ENCODE data around the gene ATP5F1E. TPM values are rescaled to one million over a fixed set of nuclear protein-coding genes. Genes with fewer than 3 reads are reported as not detected.

The ATP5F1E gene
- total RNA-seq, 1 donor from 2014 or later = 66.7 TPM

GRCh38 chr20:59023616-59024015, 8.5 kb downstream of the ATP5F1E start:
- H3K4me1 Mint-ChIP-seq (ENCODE audit: unreplicated experiment) = peaks cover 33% of the 10 kb centered on the region
- no peak for TF ChIP-seq CTCF (IDR thresholded peaks at IDR 0.05)
- peaks cover 34% of the 10 kb centered on the region for H3K36me3 Mint-ChIP-seq (ENCODE audit: unreplicated experiment)
- no peak overlapping the region for H3K27ac Mint-ChIP-seq (ENCODE audit: unreplicated experiment)
- no peak overlapping the region for H3K4me3 Mint-ChIP-seq (ENCODE audit: unreplicated experiment)
- peak; percentile 70 for DNase-seq (ENCODE audit: extremely low spot score, unreplicated experiment)
- H3K27me3 Mint-ChIP-seq (ENCODE audit: unreplicated experiment) = no peaks in the 10 kb centered on the region
- no peaks in the 10 kb centered on the region for H3K9me3 Mint-ChIP-seq (ENCODE audit: unreplicated experiment)

- Mint-ChIP-seq H3K4me1 (ENCODE audit: unreplicated experiment) (peaks cover 24% of the 10 kb centered on the region), H3K36me3 (ENCODE audit: unreplicated experiment) (peaks cover 30% of the 10 kb centered on the region), H3K27me3 (ENCODE audit: unreplicated experiment) (no peaks in the 10 kb centered on the region), H3K27ac (ENCODE audit: unreplicated experiment) (no peak overlapping the region), H3K9me3 (ENCODE audit: unreplicated experiment) (no peaks in the 10 kb centered on the region), H3K4me3 (ENCODE audit: unreplicated experiment) (no peak overlapping the region)
- peak; percentile 66 for DNase-seq (ENCODE audit: extremely low spot score, unreplicated experiment)
- no peak for TF ChIP-seq CTCF (IDR thresholded peaks at IDR 0.05)
Observed at GRCh38 chr20:59022754-59023153, 9.4 kb downstream of the ATP5F1E start.

- no peak overlapping the region for H3K4me3 Mint-ChIP-seq (ENCODE audit: unreplicated experiment)
- peak; percentile 36 for DNase-seq (ENCODE audit: extremely low spot score, unreplicated experiment)
- H3K36me3 Mint-ChIP-seq (ENCODE audit: unreplicated experiment) = peaks cover 19% of the 10 kb centered on the region
- no peak for TF ChIP-seq CTCF (IDR thresholded peaks at IDR 0.05)
- H3K27ac Mint-ChIP-seq (ENCODE audit: unreplicated experiment) = peak overlapping the region; percentile 71
- H3K4me1 Mint-ChIP-seq (ENCODE audit: unreplicated experiment) = peaks cover 20% of the 10 kb centered on the region
- H3K9me3 Mint-ChIP-seq (ENCODE audit: unreplicated experiment) = no peaks in the 10 kb centered on the region
- no peaks in the 10 kb centered on the region for H3K27me3 Mint-ChIP-seq (ENCODE audit: unreplicated experiment)
Observed at GRCh38 chr20:59020938-59021551, 11.1 kb downstream of the ATP5F1E start.

- H3K27me3 Mint-ChIP-seq (ENCODE audit: unreplicated experiment) = no peaks in the 10 kb centered on the region
- H3K4me3 Mint-ChIP-seq (ENCODE audit: unreplicated experiment) = no peak within 1 kb of the TSS
- peaks cover 14% of the 10 kb centered on the region for H3K36me3 Mint-ChIP-seq (ENCODE audit: unreplicated experiment)
- TF ChIP-seq CTCF (IDR thresholded peaks at IDR 0.05) = no peak
- no peaks in the 10 kb centered on the region for H3K9me3 Mint-ChIP-seq (ENCODE audit: unreplicated experiment)
- DNase-seq (ENCODE audit: extremely low spot score, unreplicated experiment) = peak; percentile 69
- no peak within 1 kb of the TSS for H3K27ac Mint-ChIP-seq (ENCODE audit: unreplicated experiment)
- H3K4me1 Mint-ChIP-seq (ENCODE audit: unreplicated experiment) = peaks cover 27% of the 10 kb centered on the region
Observed at GRCh38 chr20:59019217-59019616, 12.9 kb downstream of the ATP5F1E start, which contains the start of gene TUBB1. TUBB1 (plus strand) TSS chr20:59019429; CDS start chr20:59019523, 94 bp downstream.

GRCh38 chr20:59018817-59019216, 13.3 kb downstream of the ATP5F1E start:
- H3K27me3 Mint-ChIP-seq (ENCODE audit: unreplicated experiment) = no peaks in the 10 kb centered on the region
- no peaks in the 10 kb centered on the region for H3K9me3 Mint-ChIP-seq (ENCODE audit: unreplicated experiment)
- TF ChIP-seq CTCF (IDR thresholded peaks at IDR 0.05) = no peak
- H3K4me3 Mint-ChIP-seq (ENCODE audit: unreplicated experiment) = no peak overlapping the region
- no peak overlapping the region for H3K27ac Mint-ChIP-seq (ENCODE audit: unreplicated experiment)
- DNase-seq (ENCODE audit: extremely low spot score, unreplicated experiment) = peak; percentile 73
- H3K36me3 Mint-ChIP-seq (ENCODE audit: unreplicated experiment) = peaks cover 11% of the 10 kb centered on the region
- H3K4me1 Mint-ChIP-seq (ENCODE audit: unreplicated experiment) = peaks cover 31% of the 10 kb centered on the region
